Activated T-helper 1 cell treated with anti-CD3 and anti-CD28 coated beads, Interleukin-12 subunit alpha, Interleukin-12 subunit beta, Interleukin-2, Interleukin-4 antibody, amounts not matched to agents 30 ng/mL and 10 ng/mL and 1 ng/mL, durations not matched to agents 14 hours and 24 hours and 36 hours (primary cell): ENCODE measurements around the gene MAP7D2. TPM values are rescaled to one million over a fixed set of nuclear protein-coding genes. Genes with fewer than 3 reads are reported as not detected.
"Not testable (repeated sequence)": the region's sequence is repeated elsewhere in the genome, so short reads cannot be mapped to it uniquely, and the experiment has no call there.

Source experiments
- DNase-seq: peaks from one replicate; pipeline ENCODE4 v3.0.0; 2021; ENCODE audit warnings: low spot score
- H3K27ac Mint-ChIP-seq: one replicate; pipeline ENCODE4 v1.8.0; 2021; ENCODE audit warnings: mild to moderate bottlenecking, mixed read lengths
- H3K27me3 Mint-ChIP-seq: one replicate; pipeline ENCODE4 v1.8.0; 2022; ENCODE audit warnings: mild to moderate bottlenecking, moderate library complexity, mixed read lengths; ENCODE audit not compliant: insufficient read depth
- H3K36me3 Mint-ChIP-seq: one replicate; pipeline ENCODE4 v1.8.0; 2021; ENCODE audit warnings: low read depth, mixed read lengths
- H3K4me1 Mint-ChIP-seq: one replicate; pipeline ENCODE4 v1.8.0; 2021; ENCODE audit warnings: low read depth, mixed read lengths
- H3K4me3 Mint-ChIP-seq: one replicate; pipeline ENCODE4 v1.8.0; 2021; ENCODE audit warnings: mild to moderate bottlenecking, moderate library complexity, mixed read lengths
- H3K9me3 Mint-ChIP-seq: one replicate; pipeline ENCODE4 v1.8.0; 2021; ENCODE audit warnings: mixed read lengths
- intact Hi-C: fragments of 100-400 bp; cut with micrococcal nuclease; formaldehyde crosslinking; loops from one replicate; pipeline ENCODE4 v1.15.1; 2024
- total RNA-seq: library from RNA; stranded (reverse); gene quantifications from 2 replicates; pipeline ENCODE4 v1.2.3, GENCODE V29; 2022

The MAP7D2 gene
- total RNA-seq, result 0.39 TPM in 2 replicates

- DNase-seq, result no peak
- intact Hi-C loops, result no loop called here
- Mint-ChIP-seq H3K4me1 (no peaks in the 10 kb centered on the region), H3K27me3 (peaks cover 15% of the 10 kb centered on the region), H3K36me3 (no peaks in the 10 kb centered on the region), H3K27ac (no peak within 1 kb of the TSS), H3K9me3 (no peaks in the 10 kb centered on the region), H3K4me3 (peak within 1 kb of the TSS; percentile 39)
Measured at GRCh38 chrX:20116577-20117240, at the start of gene MAP7D2. MAP7D2 (minus strand) TSS chrX:20116907; CDS start chrX:20116879, 28 bp downstream.

- H3K27ac Mint-ChIP-seq, H3K4me3 Mint-ChIP-seq, H3K27me3 Mint-ChIP-seq, intact Hi-C loops, H3K4me1 Mint-ChIP-seq, H3K9me3 Mint-ChIP-seq, DNase-seq: not testable (repeated sequence)
- H3K36me3 Mint-ChIP-seq, result peaks cover 30% of the 10 kb centered on the region
Measured at GRCh38 chrX:20162516-20162915, 45.8 kb upstream of the MAP7D2 start.

- H3K36me3 Mint-ChIP-seq, result peaks cover 37% of the 10 kb centered on the region
Measured at GRCh38 chrX:20159797-20160385, 43.2 kb upstream of the MAP7D2 start.

GRCh38 chrX:20151689-20152088 is 35.0 kb upstream of the MAP7D2 start:
- Mint-ChIP-seq H3K4me1 (peaks cover 4% of the 10 kb centered on the region), H3K9me3 (no peaks in the 10 kb centered on the region), H3K36me3 (peaks cover 36% of the 10 kb centered on the region)

More at GRCh38 chrX:20159797-20160385, 43.2 kb upstream of the MAP7D2 start:
- DNase-seq, result no peak
- intact Hi-C loops, result no loop called here
- no peak overlapping the region for H3K27ac Mint-ChIP-seq
- H3K4me1 Mint-ChIP-seq, result no peaks in the 10 kb centered on the region
- no peaks in the 10 kb centered on the region for H3K9me3 Mint-ChIP-seq
- no peaks in the 10 kb centered on the region for H3K27me3 Mint-ChIP-seq
- no peak overlapping the region for H3K4me3 Mint-ChIP-seq

GRCh38 chrX:20149326-20149725 is 32.6 kb upstream of the MAP7D2 start:
- no peak for DNase-seq
- no peaks in the 10 kb centered on the region for H3K9me3 Mint-ChIP-seq
- peaks cover 21% of the 10 kb centered on the region for H3K36me3 Mint-ChIP-seq
- peaks cover 4% of the 10 kb centered on the region for H3K4me1 Mint-ChIP-seq
- no peak overlapping the region for H3K4me3 Mint-ChIP-seq
- no peak overlapping the region for H3K27ac Mint-ChIP-seq
- intact Hi-C loops, result no loop called here
- H3K27me3 Mint-ChIP-seq, result no peaks in the 10 kb centered on the region

More at GRCh38 chrX:20151689-20152088, 35.0 kb upstream of the MAP7D2 start:
- no peak for DNase-seq
- Mint-ChIP-seq H3K27me3 (no peaks in the 10 kb centered on the region), H3K4me3 (no peak overlapping the region), H3K27ac (no peak overlapping the region)
- intact Hi-C loops, result no loop called here

GRCh38 chrX:20147561-20147960 is 30.9 kb upstream of the MAP7D2 start:
- Mint-ChIP-seq H3K27me3 (no peaks in the 10 kb centered on the region), H3K27ac (no peak overlapping the region), H3K36me3 (peaks cover 16% of the 10 kb centered on the region), H3K9me3 (no peaks in the 10 kb centered on the region), H3K4me1 (peaks cover 14% of the 10 kb centered on the region), H3K4me3 (no peak overlapping the region)
- intact Hi-C loops, result no loop called here
- no peak for DNase-seq

GRCh38 chrX:20144491-20144890 is 27.8 kb upstream of the MAP7D2 start:
- H3K27ac Mint-ChIP-seq, result no peak overlapping the region
- DNase-seq, result no peak
- peaks cover 4% of the 10 kb centered on the region for H3K36me3 Mint-ChIP-seq
- H3K9me3 Mint-ChIP-seq, result no peaks in the 10 kb centered on the region
- intact Hi-C loops, result loop anchor here (5.0 kb wide), 2 partner anchors 453 to 1228 kb away; partner anchors contain the start of gene CNKSR2
- H3K4me1 Mint-ChIP-seq, result peaks cover 25% of the 10 kb centered on the region
- no peak overlapping the region for H3K4me3 Mint-ChIP-seq
- H3K27me3 Mint-ChIP-seq, result no peaks in the 10 kb centered on the region

- intact Hi-C loops, result loop anchor here (5.0 kb wide), 2 partner anchors 454 to 1229 kb away; partner anchors contain the start of gene CNKSR2
- H3K36me3 Mint-ChIP-seq, result peaks cover 11% of the 10 kb centered on the region
- H3K27me3 Mint-ChIP-seq, result no peaks in the 10 kb centered on the region
- peaks cover 33% of the 10 kb centered on the region for H3K4me1 Mint-ChIP-seq
- no peaks in the 10 kb centered on the region for H3K9me3 Mint-ChIP-seq
- no peak overlapping the region for H3K27ac Mint-ChIP-seq
- no peak for DNase-seq
- no peak overlapping the region for H3K4me3 Mint-ChIP-seq
Measured at GRCh38 chrX:20143561-20143960, 26.9 kb upstream of the MAP7D2 start.

- Mint-ChIP-seq H3K27ac (peak overlapping the region; percentile 48), H3K27me3 (no peaks in the 10 kb centered on the region)
Measured at GRCh38 chrX:20143111-20143510, 26.4 kb upstream of the MAP7D2 start.

GRCh38 chrX:20141281-20142220 is 24.8 kb upstream of the MAP7D2 start, which contains the start of gene EIF1AX:
EIF1AX (minus strand) TSS chrX:20141838; CDS start chrX:20141640, 198 bp downstream.
- Mint-ChIP-seq H3K4me3 (peak within 1 kb of the TSS; percentile 90), H3K36me3 (peaks cover 8% of the 10 kb centered on the region), H3K27ac (peak within 1 kb of the TSS; percentile 84), H3K9me3 (no peaks in the 10 kb centered on the region), H3K4me1 (peaks cover 29% of the 10 kb centered on the region), H3K27me3 (no peaks in the 10 kb centered on the region)
- DNase-seq, result peak; percentile 93
- intact Hi-C loops, result loop anchor here (1.0 to 5.0 kb wide), 5 partner anchors 123 to 1717 kb away; partner anchors contain the start of genes BCLAF3, CDKL5 and CNKSR2

More at GRCh38 chrX:20143111-20143510, 26.4 kb upstream of the MAP7D2 start:
- peak overlapping the region; percentile 70 for H3K4me3 Mint-ChIP-seq
- no peaks in the 10 kb centered on the region for H3K9me3 Mint-ChIP-seq
- DNase-seq, result no peak
- H3K36me3 Mint-ChIP-seq, result peaks cover 9% of the 10 kb centered on the region
- intact Hi-C loops, result loop anchor here (5.0 kb wide), 2 partner anchors 454 to 1229 kb away; partner anchors contain the start of gene CNKSR2
- peaks cover 31% of the 10 kb centered on the region for H3K4me1 Mint-ChIP-seq

- Mint-ChIP-seq H3K36me3 (peaks cover 15% of the 10 kb centered on the region), H3K9me3 (no peaks in the 10 kb centered on the region), H3K27ac (peak overlapping the region; percentile 84), H3K27me3 (no peaks in the 10 kb centered on the region), H3K4me3 (peak overlapping the region; percentile 90), H3K4me1 (peaks cover 29% of the 10 kb centered on the region)
- no peak for DNase-seq
- intact Hi-C loops, result loop anchor here (2.0 to 5.0 kb wide), 4 partner anchors 124 to 1716 kb away; partner anchors contain the start of genes CDKL5 and CNKSR2
Measured at GRCh38 chrX:20140420-20140819, 23.7 kb upstream of the MAP7D2 start.

GRCh38 chrX:20139966-20140365 is 23.3 kb upstream of the MAP7D2 start:
- H3K9me3 Mint-ChIP-seq, result no peaks in the 10 kb centered on the region
- peaks cover 18% of the 10 kb centered on the region for H3K36me3 Mint-ChIP-seq
- no peak for DNase-seq
- peaks cover 29% of the 10 kb centered on the region for H3K4me1 Mint-ChIP-seq
- intact Hi-C loops, result loop anchor here (2.0 to 5.0 kb wide), 5 partner anchors 125 to 1715 kb away; partner anchors contain the start of genes CDKL5 and CNKSR2
- H3K27ac Mint-ChIP-seq, result no peak overlapping the region
- H3K4me3 Mint-ChIP-seq, result peak overlapping the region; percentile 90
- no peaks in the 10 kb centered on the region for H3K27me3 Mint-ChIP-seq
